ENCODE measurements around the gene DRG1.
"Not testable (repeated sequence)": the region's sequence is repeated elsewhere in the genome, so short reads cannot be mapped to it uniquely, and the experiment has no call there.

Gene DRG1

DNA sequence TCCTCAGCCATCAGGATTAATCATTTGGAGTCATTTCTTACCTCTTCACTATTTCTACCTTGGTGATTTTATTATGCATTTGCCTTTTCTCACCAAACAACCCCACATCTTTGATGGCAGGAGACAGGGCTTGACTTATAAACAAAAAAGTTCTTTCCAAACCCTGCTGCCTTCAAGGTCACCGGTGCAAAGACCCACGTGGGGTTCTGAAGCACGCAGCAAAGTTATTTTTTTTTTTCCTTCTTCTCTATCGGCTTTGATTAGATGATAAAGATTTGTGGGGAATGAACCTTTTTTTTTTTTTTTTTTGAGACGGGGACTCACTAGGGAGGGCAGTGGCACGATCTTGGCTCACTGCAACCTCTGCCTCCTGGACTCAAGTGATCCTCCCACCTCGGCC lies 44.1 kb downstream of the DRG1 start:
- DNase-seq = no peak

DNA sequence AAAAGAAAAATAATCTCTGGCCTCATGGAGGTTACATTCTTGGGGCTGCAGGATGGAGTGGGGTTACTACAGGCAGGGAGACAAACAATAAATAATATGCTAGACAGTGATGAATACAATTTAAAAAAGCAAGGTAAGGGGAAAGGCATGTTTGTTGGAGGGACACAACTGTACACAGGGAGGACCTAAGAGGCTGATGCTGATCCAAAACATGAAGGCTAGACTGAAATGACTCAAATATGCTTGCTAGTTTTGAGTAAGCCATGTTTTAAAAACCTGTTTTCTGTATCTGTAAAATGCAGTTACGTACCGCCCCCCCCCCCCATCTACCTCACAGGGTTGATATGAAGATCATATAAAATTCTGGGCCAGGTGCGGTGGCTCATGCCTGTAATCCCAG lies 46.2 kb downstream of the DRG1 start:
- no peak for DNase-seq

DNA sequence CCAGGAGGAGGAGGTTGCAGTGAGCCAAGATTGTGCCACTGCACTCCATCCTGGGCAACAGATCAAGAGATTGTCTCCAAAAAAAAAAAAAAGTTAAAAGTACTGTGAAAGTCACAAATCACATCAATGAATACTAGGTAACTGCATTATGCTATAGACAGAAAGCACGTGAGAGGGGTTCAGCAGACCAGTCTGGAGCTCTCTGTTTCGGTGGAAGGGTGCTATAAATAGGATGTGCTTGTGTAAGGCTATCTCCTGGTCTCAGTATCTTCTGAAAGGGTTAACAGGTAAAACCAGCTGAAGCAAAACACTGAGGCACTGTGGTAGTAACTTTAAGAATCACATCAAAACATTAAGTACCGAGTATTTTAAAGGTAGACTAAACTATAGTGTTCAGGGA lies 46.8 kb downstream of the DRG1 start:
- no peak for DNase-seq

DNA sequence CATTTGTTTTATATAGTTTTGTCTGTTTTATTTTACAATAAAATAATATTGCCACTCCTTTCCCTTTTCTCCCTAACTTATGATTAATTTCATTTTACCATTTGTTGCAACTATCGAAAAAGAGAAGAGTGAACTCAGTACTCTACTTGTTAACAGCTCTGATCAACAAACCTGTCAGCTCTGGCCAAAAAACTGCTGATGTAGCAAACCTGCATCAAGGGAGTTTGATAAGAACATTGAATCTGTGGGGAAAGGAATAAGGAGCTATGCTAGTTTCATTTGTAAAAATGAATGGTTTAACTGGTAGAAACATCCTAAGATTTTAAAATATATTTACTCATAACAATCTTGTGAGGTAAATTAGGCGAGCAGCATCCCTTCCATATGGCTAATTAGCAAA lies 47.4 kb downstream of the DRG1 start:
- no peak for DNase-seq

DNA sequence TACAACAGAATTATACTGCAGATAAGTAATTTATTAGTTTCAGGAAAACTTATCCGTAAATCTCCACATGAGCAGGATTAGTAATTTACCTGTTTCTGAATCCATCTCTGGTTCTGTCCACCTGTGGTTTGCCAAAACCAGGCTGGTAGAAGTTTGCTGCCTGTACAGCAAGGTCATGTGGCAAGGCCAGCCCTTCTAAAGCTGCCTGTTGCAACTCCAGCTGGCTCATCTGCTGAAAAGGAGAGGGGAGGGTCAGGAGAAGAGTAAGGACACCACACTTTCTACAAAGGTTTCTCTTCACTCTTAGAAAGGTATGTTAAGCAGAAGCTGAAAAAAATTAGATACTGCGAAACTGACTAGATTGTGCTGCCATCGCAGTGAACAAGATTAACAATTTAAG lies 47.9 kb downstream of the DRG1 start:
- no peak for DNase-seq

DNA sequence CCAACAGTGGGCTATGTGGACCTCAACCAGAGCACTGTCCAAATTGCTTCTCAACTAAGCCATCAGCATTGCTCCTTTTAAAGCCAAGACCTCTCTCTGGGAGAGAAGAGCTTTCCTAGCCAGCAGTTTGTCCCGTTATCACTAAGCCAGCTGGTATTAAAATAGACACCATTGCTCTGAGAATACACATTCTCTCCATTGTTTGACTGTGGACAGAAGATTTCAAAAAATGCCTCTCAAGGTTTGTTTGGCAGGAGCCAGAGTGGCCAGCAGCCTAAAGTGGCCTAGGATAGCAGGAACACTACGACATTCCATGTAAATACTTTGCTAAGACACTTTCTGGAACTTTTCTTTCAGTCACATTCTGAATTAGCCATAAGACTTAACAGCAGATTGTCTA lies 49.0 kb downstream of the DRG1 start:
- no peak for DNase-seq

DNA sequence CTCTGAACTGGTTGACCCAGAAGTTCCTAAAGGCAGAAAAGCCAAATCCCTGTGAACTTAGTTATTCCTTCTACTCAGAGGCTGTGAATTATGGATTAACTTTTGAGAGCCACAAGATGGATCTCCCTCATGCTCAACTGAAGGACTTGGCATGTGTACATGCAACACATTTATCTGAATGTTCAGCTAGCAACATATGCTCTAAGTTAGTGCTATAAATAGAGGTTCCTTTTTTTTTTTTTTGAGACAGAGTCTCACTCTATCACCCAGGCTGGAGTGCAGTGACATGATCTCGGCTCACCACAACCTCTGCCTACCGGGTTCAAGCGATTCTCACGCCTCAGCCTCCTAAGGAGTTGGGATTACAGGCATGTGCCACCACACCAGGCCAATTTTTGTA lies 50.1 kb downstream of the DRG1 start:
- DNase-seq = no peak

DNA sequence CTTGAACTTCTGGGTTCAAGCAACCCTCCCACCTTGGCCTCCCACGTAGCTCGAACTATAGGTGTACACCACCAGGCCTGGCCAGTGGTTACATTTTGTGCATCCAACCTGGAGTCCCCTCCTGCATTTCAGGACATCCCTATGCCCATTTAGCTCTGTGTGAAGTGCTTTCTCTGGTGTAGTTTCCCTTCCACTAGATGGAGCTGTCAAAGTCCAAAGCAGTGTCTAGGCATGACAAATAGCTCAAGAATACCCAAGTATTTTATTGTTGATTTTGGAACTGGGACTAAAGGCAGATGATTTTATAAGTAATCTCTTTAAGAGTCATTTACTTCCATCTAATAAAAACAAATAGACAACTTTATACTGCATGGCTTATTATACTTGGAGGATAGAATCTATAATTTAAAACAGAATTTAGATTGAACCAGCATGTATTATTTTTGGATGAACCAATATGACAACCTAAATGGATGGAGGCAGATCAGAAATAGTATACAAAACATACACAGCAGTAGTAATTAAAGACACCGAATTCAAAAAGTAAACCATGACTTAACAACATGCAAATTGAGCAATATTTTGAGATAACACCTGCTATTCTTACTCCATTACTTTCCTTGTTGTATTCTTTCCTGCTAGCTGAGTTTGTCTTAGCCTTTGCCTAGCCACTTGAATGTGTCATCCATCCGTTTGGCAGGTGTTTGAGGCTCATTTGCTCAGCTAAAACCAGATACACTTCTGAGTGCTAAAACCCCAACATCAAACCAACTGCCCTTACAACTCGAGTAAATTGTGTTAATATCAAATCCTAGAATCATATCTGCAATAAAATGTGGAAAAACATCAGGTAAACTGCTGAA lies 52.5 kb downstream of the DRG1 start:
- peak in 2 of 3 experiments; percentile 2 to 18 for DNase-seq

DNA sequence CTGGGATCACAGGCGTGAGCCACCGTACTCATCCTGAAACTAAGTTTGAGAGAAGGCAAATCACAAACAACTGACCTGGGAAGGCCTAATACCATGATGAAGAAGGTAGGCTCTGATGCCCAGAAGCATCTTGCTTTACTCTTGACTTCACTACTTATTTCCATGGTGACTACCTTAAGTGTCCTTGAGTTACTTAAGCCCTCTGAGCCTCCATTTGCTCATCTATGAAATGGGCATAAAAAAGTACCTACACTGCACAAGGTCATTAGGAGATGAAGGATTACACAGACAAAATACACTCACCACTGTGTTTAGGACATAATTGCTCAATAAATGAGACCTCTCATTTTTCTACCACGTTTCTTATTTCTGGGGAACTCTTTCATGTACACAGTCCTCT lies 62.3 kb downstream of the DRG1 start:
- DNase-seq = no peak

DNA sequence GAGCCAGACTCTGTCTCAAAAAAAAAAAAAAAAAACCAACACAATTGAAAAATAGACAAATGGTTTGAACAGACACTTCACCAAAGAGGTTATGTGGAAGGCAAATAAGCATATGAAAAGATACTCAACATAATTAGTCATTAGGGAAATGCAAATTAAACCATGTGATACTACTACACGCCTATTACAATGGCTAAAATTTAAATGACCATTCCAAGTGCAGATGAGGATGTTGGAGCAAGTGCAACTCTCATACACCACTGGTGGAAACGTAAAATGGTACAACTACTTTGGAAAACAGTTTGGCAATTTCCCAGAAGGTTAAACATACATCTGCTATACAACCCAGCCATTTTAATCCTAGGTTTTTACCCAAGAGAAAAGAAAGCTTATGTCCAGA lies 65.9 kb downstream of the DRG1 start:
- no peak for DNase-seq

DNA sequence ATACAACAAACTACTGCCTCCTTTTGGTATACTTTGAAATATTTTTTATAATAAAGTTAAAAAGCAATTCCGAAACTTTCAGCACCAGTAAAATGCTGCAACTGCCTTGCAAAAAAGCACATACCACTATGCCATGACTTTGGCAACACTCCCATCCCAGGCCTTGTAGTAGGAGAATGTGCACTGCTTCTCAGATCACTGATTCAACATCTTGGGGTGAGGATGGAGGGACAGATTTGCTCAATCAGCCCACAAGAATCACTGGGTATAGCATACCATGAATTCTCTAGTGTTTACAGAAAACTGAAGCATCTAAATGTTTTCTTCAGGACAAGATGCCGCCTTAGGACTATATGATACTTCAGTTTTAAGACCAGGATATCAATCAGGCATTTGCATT lies 75.3 kb downstream of the DRG1 start:
- no peak for DNase-seq

DNA sequence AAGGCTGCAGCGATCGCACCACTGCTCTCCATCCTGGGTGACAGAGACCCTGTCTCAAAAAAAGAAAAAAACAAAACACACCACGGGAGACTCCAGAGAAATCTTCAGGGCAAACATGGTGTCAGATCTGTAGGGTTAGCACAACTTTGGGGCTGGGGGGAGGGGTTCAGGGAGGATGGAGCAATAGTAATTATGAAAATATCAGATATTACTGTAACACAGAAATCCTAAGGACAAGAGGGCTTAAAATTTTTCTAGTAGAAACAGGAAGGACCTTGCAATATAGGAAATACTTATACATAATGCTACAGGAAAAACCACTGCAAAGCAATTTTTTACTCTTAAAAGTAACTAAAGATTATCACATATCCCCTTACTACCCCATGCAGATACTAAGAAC lies 76.4 kb downstream of the DRG1 start:
- no peak for DNase-seq

DNA sequence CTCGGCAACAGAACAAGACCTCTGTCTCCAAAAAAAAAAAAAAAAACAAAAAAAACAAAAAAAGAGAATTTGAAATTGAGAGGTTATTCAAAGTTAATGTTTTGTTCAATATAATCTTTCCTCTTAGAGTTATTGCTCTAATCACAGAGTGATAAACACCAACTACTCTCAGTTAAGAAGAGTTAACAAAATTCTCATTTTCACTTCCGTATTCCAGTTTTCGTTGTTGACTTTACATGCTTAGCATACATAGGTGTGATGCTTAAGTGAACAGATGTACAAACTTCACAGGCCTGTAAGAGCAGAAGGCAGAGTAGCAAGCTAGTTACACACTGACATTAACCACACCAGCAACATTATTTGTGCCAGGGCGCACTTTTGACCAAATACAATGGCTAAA lies 77.9 kb downstream of the DRG1 start:
- DNase-seq = no peak

DNA sequence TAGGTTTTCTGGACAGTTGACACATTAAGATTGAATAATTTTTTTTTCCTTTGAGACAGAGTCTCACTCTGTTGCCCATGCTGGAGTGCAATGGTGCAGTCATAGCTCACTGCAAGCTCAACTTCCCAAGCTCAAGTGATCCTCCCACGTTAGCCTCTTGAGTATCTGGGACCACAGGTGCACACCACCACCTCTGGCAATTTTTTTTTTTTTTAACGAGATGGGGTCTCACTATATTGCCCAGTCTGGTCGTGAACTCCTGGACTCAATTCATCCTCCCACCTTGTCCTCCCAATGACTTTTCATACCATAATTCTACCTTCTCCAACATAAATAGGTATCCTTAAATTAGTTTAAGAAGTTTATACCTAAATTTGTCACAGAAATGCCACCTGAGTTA lies 81.7 kb downstream of the DRG1 start:
- no peak for DNase-seq

DNA sequence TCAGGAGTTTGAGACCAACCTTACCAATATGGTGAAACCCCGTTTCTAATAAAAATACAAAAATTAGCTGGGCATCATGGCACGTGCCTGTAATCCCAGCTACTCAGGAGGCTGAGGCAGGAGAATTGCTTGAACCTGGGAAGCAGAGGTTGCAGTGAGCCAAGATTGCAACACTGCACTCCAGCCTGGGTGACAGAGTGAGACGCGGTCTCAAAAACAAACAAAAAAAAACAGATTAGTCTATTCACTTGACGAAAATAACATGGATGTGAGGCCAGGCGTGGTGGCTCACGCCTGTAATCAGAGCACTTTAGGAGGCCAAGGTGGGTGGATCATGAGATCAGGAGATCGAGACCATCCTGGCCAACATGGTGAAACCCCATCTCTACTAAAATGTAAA lies 83.1 kb downstream of the DRG1 start:
- DNase-seq = not testable (repeated sequence)
